SU-DHL-6 (cell line): Measurements from ENCODE around the gene ETS1.

Experiments
- H2AFZ ChIP-seq: fragments of 200-600 bp; sonication (generic); 2 replicates; pipeline ENCODE4 v1.6.1; 2014; ENCODE audit warnings: low read depth, mild to moderate bottlenecking, moderate library complexity, mixed read lengths, antibody characterized with exemption, low read length; ENCODE audit not compliant: severe bottlenecking
- H3F3A ChIP-seq: fragments of 200-600 bp; shearing (Covaris generic); 2 replicates; pipeline ENCODE4 v1.6.0; 2016; ENCODE audit warnings: antibody characterized with exemption, mild to moderate bottlenecking; ENCODE audit not compliant: insufficient read depth
- H3K27ac ChIP-seq: fragments of 200-600 bp; sonication (generic); 2 replicates; pipeline ENCODE4 v1.5.1; 2016; ENCODE audit warnings: low read depth, mild to moderate bottlenecking, low read length, moderate library complexity, mixed read lengths
- H3K27me3 ChIP-seq: fragments of 200-600 bp; sonication (generic), shearing (Covaris generic); 2 replicates; pipeline ENCODE4 v1.6.0; 2014; ENCODE audit warnings: mild to moderate bottlenecking, low read length
- H3K36me3 ChIP-seq: fragments of 200-600 bp; sonication (generic); 2 replicates; pipeline ENCODE4 v1.6.1; 2014; ENCODE audit warnings: mild to moderate bottlenecking, low read length, mixed read lengths
- H3K4me2 ChIP-seq: fragments of 300-600, 200-600 bp; shearing (Covaris generic), sonication (generic); 2 replicates; pipeline ENCODE4 v1.6.0; 2014; ENCODE audit warnings: low read length, low read depth, mild to moderate bottlenecking; ENCODE audit not compliant: poor library complexity, severe bottlenecking
- H3K4me3 ChIP-seq: fragments of 200-600 bp; sonication (generic); 2 replicates; pipeline ENCODE4 v1.5.1; 2014; ENCODE audit warnings: antibody characterized with exemption, low read length, mild to moderate bottlenecking, mixed read lengths; ENCODE audit not compliant: insufficient read depth, poor library complexity, severe bottlenecking
- H3K79me2 ChIP-seq: fragments of 200-600 bp; sonication (generic); 2 replicates; pipeline ENCODE4 v1.6.1; 2014; ENCODE audit warnings: mild to moderate bottlenecking, low read length, moderate library complexity; ENCODE audit not compliant: insufficient read depth
- H3K9ac ChIP-seq: fragments of 200-600 bp; sonication (generic); 2 replicates; pipeline ENCODE4 v1.7.0; 2014; ENCODE audit warnings: mild to moderate bottlenecking, low read length
- H3K9me2 ChIP-seq: fragments of 200-600 bp; sonication (generic); replicated peaks from 2 replicates; pipeline ENCODE4 v1.6.1; 2014; ENCODE audit warnings: low read length; ENCODE audit not compliant: insufficient read depth
- H3K9me3 ChIP-seq: fragments of 200-600 bp; sonication (generic); 2 replicates; pipeline ENCODE4 v1.6.1; 2014; ENCODE audit warnings: low read length, mixed read lengths; ENCODE audit not compliant: insufficient read depth
- H4K20me1 ChIP-seq: fragments of 200-600 bp; sonication (generic); 2 replicates; pipeline ENCODE4 v1.6.1; 2014; ENCODE audit warnings: low read depth, mild to moderate bottlenecking, antibody characterized with exemption, low read length, moderate library complexity, mixed read lengths
- EZH2phosphoT487 ChIP-seq: fragments of 200-600 bp; sonication (generic), shearing (Covaris generic); conservative IDR thresholded peaks from 2 replicates; pipeline ENCODE4 v1.6.1; 2018; ENCODE audit warnings: mild to moderate bottlenecking, antibody characterized with exemption, low read length, moderate library complexity, mixed read lengths
- TF ChIP-seq, protein P1 (sequence below): fragments of 200-600 bp; sonication (generic); IDR thresholded peaks from one replicate; pipeline ENCODE4 v1.5.1; 2017; ENCODE audit warnings: antibody characterized with exemption, mild to moderate bottlenecking, low read length, moderate library complexity; ENCODE audit not compliant: insufficient read depth, poor library complexity, severe bottlenecking

The ETS1 gene

DNA sequence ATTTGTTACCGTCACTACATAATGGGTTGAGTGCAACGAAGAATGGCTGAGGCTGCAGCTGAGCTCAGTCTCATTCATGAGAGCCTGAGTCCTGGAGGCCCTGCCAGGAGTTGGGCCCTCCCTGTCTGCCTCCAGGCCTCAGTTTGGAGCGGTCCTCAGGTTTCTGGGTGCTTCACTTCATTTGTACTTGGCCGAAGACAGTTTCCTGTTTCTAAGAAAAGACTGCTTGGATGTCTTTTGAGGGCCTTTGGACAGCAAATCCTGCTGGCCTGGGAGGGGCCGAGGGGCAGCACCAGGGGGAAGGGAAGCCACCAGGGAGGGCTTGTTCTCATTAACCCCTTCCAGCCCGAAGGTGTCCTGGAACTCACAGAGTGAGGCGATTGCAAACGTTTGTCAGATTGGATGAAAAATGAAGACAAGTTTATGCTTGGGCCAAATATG is 163.1 kb downstream of the ETS1 start:
- Histone ChIP-seq H3K79me2 (no peaks in the 10 kb centered on the region), H3K36me3 (no peaks in the 10 kb centered on the region), H3F3A (no peaks in the 10 kb centered on the region), H3K4me2 (no peak overlapping the region), H3K9me3 (no peaks in the 10 kb centered on the region), H2AFZ (no peak overlapping the region), H4K20me1 (no peaks in the 10 kb centered on the region), H3K9ac (no peak overlapping the region), H3K27me3 (no peaks in the 10 kb centered on the region), H3K4me3 (no peak overlapping the region), H3K9me2 (no peaks in the 10 kb centered on the region), H3K27ac (no peak overlapping the region)
- TF ChIP-seq, protein P1, sequence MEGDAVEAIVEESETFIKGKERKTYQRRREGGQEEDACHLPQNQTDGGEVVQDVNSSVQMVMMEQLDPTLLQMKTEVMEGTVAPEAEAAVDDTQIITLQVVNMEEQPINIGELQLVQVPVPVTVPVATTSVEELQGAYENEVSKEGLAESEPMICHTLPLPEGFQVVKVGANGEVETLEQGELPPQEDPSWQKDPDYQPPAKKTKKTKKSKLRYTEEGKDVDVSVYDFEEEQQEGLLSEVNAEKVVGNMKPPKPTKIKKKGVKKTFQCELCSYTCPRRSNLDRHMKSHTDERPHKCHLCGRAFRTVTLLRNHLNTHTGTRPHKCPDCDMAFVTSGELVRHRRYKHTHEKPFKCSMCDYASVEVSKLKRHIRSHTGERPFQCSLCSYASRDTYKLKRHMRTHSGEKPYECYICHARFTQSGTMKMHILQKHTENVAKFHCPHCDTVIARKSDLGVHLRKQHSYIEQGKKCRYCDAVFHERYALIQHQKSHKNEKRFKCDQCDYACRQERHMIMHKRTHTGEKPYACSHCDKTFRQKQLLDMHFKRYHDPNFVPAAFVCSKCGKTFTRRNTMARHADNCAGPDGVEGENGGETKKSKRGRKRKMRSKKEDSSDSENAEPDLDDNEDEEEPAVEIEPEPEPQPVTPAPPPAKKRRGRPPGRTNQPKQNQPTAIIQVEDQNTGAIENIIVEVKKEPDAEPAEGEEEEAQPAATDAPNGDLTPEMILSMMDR, result no peak
- TF ChIP-seq EZH2phosphoT487, result no peak

DNA sequence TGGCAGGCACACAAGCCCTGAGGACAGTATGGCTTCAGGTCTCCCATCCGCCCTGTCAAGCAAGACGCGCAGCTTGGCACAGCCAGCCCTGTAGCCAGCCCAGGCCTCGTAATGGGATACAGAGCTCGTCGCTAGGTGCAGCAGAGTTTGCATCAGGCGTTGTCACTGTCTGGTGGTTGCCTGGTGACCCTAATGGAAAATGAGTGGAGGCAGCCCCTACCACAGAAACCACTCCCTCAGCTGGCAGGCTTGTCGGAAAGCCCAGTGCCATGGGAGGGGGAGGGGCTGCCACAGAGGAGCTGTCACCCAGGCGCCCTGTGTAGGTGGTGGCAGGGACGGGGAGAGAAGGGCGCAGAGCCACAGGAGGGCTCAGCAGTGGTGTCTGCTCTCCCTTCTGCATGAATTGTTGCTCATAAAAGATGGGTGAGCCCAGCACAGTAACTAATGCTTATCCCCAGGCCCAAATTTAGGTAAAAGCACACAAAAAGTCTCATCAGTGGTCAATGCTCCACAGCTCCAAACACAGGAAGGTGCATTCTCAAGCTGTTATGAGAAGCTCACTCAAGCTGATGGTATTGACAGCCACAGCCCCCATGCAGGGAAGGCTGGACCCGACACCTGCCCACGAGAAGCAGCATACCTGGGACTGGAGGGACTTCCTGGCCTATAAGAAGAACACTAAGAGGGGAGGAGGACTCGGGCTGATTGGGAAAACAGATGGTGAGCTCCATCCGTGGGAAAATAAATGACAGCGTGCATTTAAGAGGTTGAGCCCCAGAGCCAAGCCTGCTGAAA is 164.6 kb downstream of the ETS1 start:
- Histone ChIP-seq H3K4me2 (no peak overlapping the region), H4K20me1 (no peaks in the 10 kb centered on the region), H3K9me3 (no peaks in the 10 kb centered on the region), H3K9me2 (no peaks in the 10 kb centered on the region), H3K27me3 (no peaks in the 10 kb centered on the region), H3K79me2 (no peaks in the 10 kb centered on the region), H3K9ac (no peak overlapping the region), H3K4me3 (no peak overlapping the region), H3K27ac (no peak overlapping the region), H3F3A (no peaks in the 10 kb centered on the region), H2AFZ (no peak overlapping the region), H3K36me3 (no peaks in the 10 kb centered on the region)
- no peak for TF ChIP-seq EZH2phosphoT487
- TF ChIP-seq, protein P1, result no peak

DNA sequence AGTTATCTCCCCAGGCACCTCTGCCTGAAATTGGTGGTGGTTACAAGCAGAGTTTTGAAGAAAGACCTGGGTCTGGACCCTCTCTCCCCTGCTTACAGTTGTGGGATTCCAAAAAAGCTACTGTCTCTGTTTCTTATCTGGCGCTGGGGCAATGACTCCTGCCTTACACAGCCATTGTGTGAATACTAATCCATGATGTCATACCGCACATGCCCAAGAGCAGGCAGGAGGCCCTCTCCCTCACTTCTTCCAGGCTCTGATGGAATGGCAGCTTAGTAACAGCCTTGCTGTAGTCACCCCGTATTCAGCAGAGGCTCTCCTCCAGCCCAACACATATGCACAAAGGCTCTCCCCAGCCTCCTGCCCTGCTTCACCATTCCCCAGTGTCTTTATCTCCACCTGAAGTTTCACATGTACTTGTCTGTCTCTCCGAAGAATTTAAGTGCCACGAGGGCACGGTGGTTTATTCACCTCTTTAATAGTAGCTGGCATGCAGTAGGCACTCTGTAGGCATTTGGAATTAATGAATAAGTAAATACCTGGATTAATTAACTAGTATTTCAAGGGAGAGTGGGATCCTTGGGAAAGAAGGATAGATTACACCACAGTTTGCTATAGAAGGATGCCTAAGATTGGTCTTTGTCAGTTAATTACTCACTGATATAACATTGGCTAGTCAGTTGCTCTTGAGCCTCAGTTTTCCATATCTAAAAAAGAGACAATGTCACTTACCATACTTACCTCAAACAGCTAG is 165.6 kb downstream of the ETS1 start:
- Histone ChIP-seq H3K9ac (no peak overlapping the region), H3F3A (no peaks in the 10 kb centered on the region), H2AFZ (no peak overlapping the region), H3K36me3 (no peaks in the 10 kb centered on the region), H3K79me2 (no peaks in the 10 kb centered on the region), H3K4me3 (no peak overlapping the region), H3K9me3 (no peaks in the 10 kb centered on the region), H3K27ac (no peak overlapping the region), H3K9me2 (no peaks in the 10 kb centered on the region), H4K20me1 (no peaks in the 10 kb centered on the region), H3K4me2 (no peak overlapping the region), H3K27me3 (no peaks in the 10 kb centered on the region)
- no peak for TF ChIP-seq EZH2phosphoT487
- TF ChIP-seq, protein P1, result no peak
